ENCODE measurements around the gene P4HB. TPM values are rescaled to one million over a fixed set of nuclear protein-coding genes. Genes with fewer than 3 reads are reported as not detected.

P4HB gene
- total and polyA plus RNA-seq, 8 donors, result 876 to 2,130 (median 1,346) TPM

DNA sequence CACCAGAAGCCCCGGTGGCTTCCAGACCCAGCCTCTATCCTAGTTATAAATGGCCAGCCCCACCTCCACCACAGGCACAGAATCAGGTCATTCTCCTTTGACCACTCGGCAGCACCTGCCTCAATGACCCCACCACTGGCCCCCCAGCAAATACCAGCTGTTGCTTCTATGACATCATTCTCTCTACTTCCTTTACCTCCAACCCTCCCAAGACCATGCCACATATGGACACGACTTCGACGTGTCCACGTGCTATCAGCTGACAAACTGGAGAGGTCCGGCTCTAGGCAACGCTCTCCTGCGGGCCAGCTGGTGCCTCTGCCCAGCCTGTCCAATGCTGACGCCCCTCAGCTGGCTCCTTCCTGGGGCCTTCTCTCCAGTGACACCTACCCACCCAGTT lies 25.1 kb upstream of the P4HB start:
- WGBS, 2 donors, result 85 to 86% methylated on average over 10 of the region's 10 CpGs
- H3K27ac ChIP-seq, result no peak overlapping the region
- H3K4me1 ChIP-seq, result peaks cover 0 to 8% (median 5%) of the 10 kb centered on the region in 3 donors
- ATAC-seq (no peak), FAIRE-seq (no peak), DNase-seq (no peak)
- TF ChIP-seq CTCF (IDR thresholded peaks at IDR 0.05), result no peak
- no peak overlapping the region for H3K4me3 ChIP-seq
- no peaks in the 10 kb centered on the region for H3K27me3 ChIP-seq
- intact Hi-C loops (cut with DNase I), result no loop called here
- no peaks in the 10 kb centered on the region for H3K9me3 ChIP-seq
- peaks cover 0 to 17% (median 12%) of the 10 kb centered on the region in 3 donors for H3K36me3 ChIP-seq

- Histone ChIP-seq H3K27ac (no peak overlapping the region), H3K4me3 (no peak overlapping the region), H3K36me3 (peaks cover 0 to 17% (median 12%) of the 10 kb centered on the region in 3 donors), H3K4me1 (peaks cover 0 to 3% (median 0%) of the 10 kb centered on the region in 3 donors), H3K27me3 (no peaks in the 10 kb centered on the region), H3K9me3 (no peaks in the 10 kb centered on the region)
- WGBS, 2 donors, result 96 to 98% methylated on average over 5 of the region's 5 CpGs
- no peak for TF ChIP-seq CTCF (IDR thresholded peaks at IDR 0.05)
- DNase-seq (peak in 1 of 6 donors; percentile 62), ATAC-seq (no peak), FAIRE-seq (no peak)
- intact Hi-C loops (cut with DNase I), result no loop called here
Measured at GRCh38 chr17:81884968-81885367, 24.6 kb upstream of the P4HB start.

GRCh38 chr17:81884520-81884919 lies 24.2 kb upstream of the P4HB start:
- Histone ChIP-seq H3K27me3 (no peaks in the 10 kb centered on the region), H3K4me3 (no peak overlapping the region), H3K36me3 (peaks cover 0 to 17% (median 12%) of the 10 kb centered on the region in 3 donors), H3K27ac (no peak overlapping the region), H3K4me1 (no peaks in the 10 kb centered on the region), H3K9me3 (no peaks in the 10 kb centered on the region)
- DNase-seq (no peak), ATAC-seq (peak in 2 of 4 donors; percentile 9 to 28), FAIRE-seq (no peak)
- intact Hi-C loops (cut with DNase I), result no loop called here
- WGBS, 2 donors, result 80 to 83% methylated on average over 11 of the region's 11 CpGs
- no peak for TF ChIP-seq CTCF (IDR thresholded peaks at IDR 0.05)

- H3K4me1 ChIP-seq, result no peaks in the 10 kb centered on the region
- 91% methylated on average over 5 of the region's 5 CpGs for WGBS, 2 donors
- no peaks in the 10 kb centered on the region for H3K36me3 ChIP-seq
- ATAC-seq (no peak), FAIRE-seq (no peak), DNase-seq (no peak)
- intact Hi-C loops (cut with DNase I), result no loop called here
- H3K4me3 ChIP-seq, result no peak overlapping the region
- no peak for TF ChIP-seq CTCF (IDR thresholded peaks at IDR 0.05)
- no peaks in the 10 kb centered on the region for H3K27me3 ChIP-seq
- H3K27ac ChIP-seq, result no peak overlapping the region
- no peaks in the 10 kb centered on the region for H3K9me3 ChIP-seq
Measured at GRCh38 chr17:81879121-81879520, 18.8 kb upstream of the P4HB start.

GRCh38 chr17:81878294-81878693 lies 18.0 kb upstream of the P4HB start:
- Histone ChIP-seq H3K27me3 (no peaks in the 10 kb centered on the region), H3K36me3 (no peaks in the 10 kb centered on the region), H3K4me3 (no peak overlapping the region), H3K9me3 (no peaks in the 10 kb centered on the region), H3K27ac (no peak overlapping the region), H3K4me1 (no peaks in the 10 kb centered on the region)
- no peak for TF ChIP-seq CTCF (IDR thresholded peaks at IDR 0.05)
- ATAC-seq (no peak), FAIRE-seq (no peak), DNase-seq (no peak)
- intact Hi-C loops (cut with DNase I), result no loop called here
- 89 to 92% methylated on average over 3 of the region's 3 CpGs for WGBS, 2 donors

Measured in pancreas (tissue), 10 donors.